HUES64 (cell line): ENCODE data around the gene PROCA1.
A peak's percentile ranks its signal among the peaks of the same experiment; 100 is the strongest.
"Not testable (repeated sequence)": the region's sequence is repeated elsewhere in the genome, so short reads cannot be mapped to it uniquely, and the experiment has no call there.

ENCODE experiments used
- H3K27ac ChIP-seq: 2 replicates; pipeline ENCODE4 v1.7.0; 2013; ENCODE audit warnings: low read depth, low read length, inconsistent platforms
- H3K27me3 ChIP-seq: 2 replicates; pipeline ENCODE4 v1.6.1; 2013; ENCODE audit warnings: mild to moderate bottlenecking, low read length; ENCODE audit not compliant: insufficient read depth
- H3K36me3 ChIP-seq: 2 replicates; pipeline ENCODE4 v1.6.1; 2013; ENCODE audit warnings: mild to moderate bottlenecking, low read length; ENCODE audit not compliant: insufficient read depth
- H3K4me1 ChIP-seq: 2 replicates; pipeline ENCODE4 v1.6.1; 2013; ENCODE audit warnings: mild to moderate bottlenecking, low read length, moderate library complexity; ENCODE audit not compliant: insufficient read depth
- H3K4me3 ChIP-seq: 2 replicates; pipeline ENCODE4 v1.5.1; 2013; ENCODE audit warnings: mild to moderate bottlenecking, low read length, moderate library complexity
- H3K9ac ChIP-seq: 2 replicates; pipeline ENCODE4 v1.6.1; 2013; ENCODE audit warnings: mild to moderate bottlenecking, low read depth, low read length
- H3K9me3 ChIP-seq: 2 replicates; pipeline ENCODE4 v1.6.1; 2013; ENCODE audit warnings: low read depth, low read length; ENCODE audit not compliant: insufficient read depth
- WGBS: fragments of 150-250, 120-280 bp; methylation state at CpG from one replicate; pipeline ENCODE4 v1.1.7; 2013; ENCODE audit warnings: missing lambda C conversion rate; 5-methylcytosine and 5-hydroxymethylcytosine counted together

Gene PROCA1

DNA sequence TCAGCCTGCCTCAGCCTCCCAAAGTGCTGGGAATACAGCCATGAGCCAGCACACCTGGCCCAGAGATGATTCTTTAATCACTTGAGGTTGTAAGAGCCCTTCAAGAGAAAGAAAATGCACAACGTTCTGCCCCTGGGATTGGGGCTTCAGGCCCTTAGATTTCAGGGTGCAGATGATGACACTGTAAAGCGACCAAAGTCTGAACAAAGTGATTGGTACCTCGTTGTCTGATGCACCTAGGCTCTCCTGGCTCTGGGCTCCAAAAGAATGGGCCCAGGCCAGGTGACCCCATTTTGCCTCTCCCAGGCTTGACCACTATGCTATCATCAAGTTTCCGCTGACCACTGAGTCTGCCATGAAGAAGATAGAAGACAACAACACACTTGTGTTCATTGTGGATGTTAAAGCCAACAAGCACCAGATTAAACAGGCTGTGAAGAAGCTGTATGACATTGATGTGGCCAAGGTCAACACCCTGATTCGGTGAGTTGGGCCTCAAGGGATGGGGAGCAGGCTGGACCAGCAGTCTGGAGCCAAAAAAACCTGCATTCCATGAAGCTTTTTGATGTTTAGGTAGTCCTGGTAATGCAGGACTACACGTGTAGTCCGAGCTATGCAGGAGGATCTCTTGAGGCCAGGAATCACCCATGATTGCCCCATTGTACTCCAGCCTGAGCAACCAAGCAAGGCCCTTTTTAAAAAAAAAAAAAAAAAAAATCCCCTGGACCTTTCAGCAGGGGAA lies 10.9 kb upstream of the PROCA1 start:
- Histone ChIP-seq H3K9me3 (no peaks in the 10 kb centered on the region), H3K27me3 (no peaks in the 10 kb centered on the region), H3K36me3 (peaks cover 49% of the 10 kb centered on the region), H3K27ac (peak overlapping the region; percentile 29; the same call in 1 of the 2 replicates), H3K4me3 (peak overlapping the region; percentile 94; the same call in 1 of the 2 replicates), H3K9ac (no peak overlapping the region; the same call in 1 of the 2 replicates), H3K4me1 (peaks cover 23% of the 10 kb centered on the region; the same call in 1 of the 2 replicates)
- 92% methylated on average over 7 of the region's 7 CpGs for WGBS

DNA sequence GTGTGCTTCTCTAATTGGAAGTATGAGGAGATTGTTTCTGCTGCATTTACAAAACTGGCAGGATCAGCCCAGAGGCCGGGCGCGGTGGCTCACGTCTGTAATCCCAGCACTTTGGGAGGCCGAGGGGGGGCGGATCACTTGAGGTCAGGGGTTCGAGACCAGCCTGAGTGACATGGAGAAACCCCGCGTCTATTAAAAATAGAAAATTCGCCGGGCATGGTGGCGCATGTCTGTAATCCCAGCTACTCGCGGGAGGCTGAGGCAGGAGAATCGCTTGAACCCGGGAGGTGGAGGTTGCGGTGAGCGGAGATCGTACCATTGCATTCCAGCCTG lies 9.3 kb upstream of the PROCA1 start:
- Histone ChIP-seq H3K4me3 (peak overlapping the region; percentile 94), H3K4me1 (peaks cover 30% of the 10 kb centered on the region), H3K36me3 (peaks cover 51% of the 10 kb centered on the region), H3K27ac (peak overlapping the region; percentile 95; the same call in 1 of the 2 replicates), H3K9ac (peak overlapping the region; percentile 97)
- 19% methylated on average over 19 of the region's 19 CpGs for WGBS
- not testable (repeated sequence) for H3K27me3 ChIP-seq, H3K9me3 ChIP-seq

DNA sequence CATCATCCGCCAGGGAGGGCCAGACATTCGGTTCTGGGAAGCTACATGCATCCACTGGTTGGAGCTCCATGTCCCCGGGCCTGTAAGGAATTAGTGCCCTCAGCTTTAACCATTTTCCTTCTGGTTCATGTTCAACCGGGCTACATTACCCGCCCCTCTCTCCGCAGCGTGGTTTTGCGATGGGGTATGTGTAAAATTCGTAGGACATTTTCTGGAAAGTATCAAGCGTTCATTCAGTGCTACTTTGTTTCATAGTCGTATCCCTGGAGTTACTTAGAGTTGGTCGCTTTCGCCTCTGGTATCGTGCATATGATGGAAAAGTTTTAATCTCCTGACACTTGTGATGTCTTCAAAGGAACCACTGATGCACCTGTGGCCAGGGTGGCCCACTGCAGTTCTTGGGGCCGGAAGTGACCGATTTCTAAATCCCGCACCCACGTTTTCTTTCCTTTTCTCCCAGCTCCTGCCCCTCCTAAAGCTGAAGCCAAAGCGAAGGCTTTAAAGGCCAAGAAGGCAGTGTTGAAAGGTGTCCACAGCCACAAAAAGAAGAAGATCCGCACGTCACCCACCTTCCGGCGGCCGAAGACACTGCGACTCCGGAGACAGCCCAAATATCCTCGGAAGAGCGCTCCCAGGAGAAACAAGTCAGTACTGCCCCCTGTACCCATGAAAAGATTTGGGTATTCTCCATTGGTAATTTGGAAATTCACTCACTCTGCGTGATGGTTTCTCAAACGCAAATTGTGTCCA lies 8.7 kb upstream of the PROCA1 start:
- H3K27me3 ChIP-seq: no peaks in the 10 kb centered on the region
- H3K4me3 ChIP-seq: peak overlapping the region; percentile 94
- no peaks in the 10 kb centered on the region for H3K9me3 ChIP-seq
- peaks cover 56% of the 10 kb centered on the region for H3K36me3 ChIP-seq
- peaks cover 30% of the 10 kb centered on the region for H3K4me1 ChIP-seq
- peak overlapping the region; percentile 95 for H3K27ac ChIP-seq
- peak overlapping the region; percentile 97 for H3K9ac ChIP-seq
- WGBS: under 1% methylated on average over 28 of the region's 30 CpGs

DNA sequence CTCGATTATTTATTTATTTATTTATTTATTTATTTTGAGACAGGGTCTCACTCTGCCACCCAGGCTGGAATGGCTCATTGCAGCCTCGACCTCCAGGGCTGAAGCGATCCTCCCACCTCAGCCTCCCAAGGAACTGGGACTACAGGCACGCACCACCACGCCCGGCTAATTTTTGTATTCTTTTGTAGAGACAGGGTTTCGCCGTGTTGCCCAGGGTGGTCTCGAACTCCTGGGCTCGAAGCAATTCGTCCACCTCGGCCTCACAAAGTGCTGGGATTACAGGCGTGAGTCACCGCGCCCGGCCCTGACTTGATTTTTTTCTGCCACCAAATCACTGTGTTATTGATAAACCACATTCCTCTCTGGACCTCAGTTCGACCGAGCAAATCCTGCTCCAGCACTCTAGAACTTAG lies 7.3 kb upstream of the PROCA1 start:
- 19% methylated on average over 17 of the region's 18 CpGs for WGBS
- no peaks in the 10 kb centered on the region for H3K9me3 ChIP-seq
- H3K27me3 ChIP-seq: no peaks in the 10 kb centered on the region
- H3K9ac ChIP-seq: peak overlapping the region; percentile 97
- H3K4me1 ChIP-seq: peaks cover 30% of the 10 kb centered on the region
- peaks cover 59% of the 10 kb centered on the region for H3K36me3 ChIP-seq
- peak overlapping the region; percentile 94 for H3K4me3 ChIP-seq
- peak overlapping the region; percentile 95 for H3K27ac ChIP-seq

DNA sequence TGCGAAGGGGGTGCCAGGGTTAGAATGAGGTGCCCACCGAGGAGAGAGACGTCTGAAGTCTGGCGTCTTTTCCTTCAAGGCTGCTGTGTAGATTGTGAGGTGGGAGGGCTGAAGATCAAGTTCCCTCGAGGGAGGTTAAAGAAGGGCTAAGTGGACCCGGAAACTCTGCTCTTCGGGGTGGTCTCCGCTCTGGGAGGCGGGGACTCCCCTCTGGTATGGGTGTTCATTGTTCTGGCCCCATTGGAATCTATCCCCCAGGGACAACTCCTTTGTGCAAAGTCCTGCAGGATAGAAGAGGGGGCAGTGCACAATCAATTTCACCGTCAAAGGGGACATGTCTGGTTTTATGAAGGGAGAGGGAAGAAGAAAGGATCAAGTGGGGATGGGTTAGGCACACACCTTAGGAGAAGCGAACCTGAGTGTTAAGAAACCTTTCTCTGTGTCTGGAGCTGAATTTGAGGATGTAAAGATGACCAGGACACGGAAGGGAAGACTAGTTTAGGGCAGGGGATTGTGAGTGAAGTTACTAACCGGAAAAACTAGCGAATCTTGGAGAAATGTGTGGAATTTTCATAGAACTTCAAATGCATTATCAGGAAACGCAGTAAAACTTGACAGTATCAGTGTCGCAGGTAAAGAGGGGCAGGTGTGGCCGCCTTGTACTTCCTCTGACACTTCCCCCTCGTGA lies 6.8 kb upstream of the PROCA1 start:
- Histone ChIP-seq H3K4me3 (peak overlapping the region; percentile 94), H3K36me3 (peaks cover 58% of the 10 kb centered on the region)

DNA sequence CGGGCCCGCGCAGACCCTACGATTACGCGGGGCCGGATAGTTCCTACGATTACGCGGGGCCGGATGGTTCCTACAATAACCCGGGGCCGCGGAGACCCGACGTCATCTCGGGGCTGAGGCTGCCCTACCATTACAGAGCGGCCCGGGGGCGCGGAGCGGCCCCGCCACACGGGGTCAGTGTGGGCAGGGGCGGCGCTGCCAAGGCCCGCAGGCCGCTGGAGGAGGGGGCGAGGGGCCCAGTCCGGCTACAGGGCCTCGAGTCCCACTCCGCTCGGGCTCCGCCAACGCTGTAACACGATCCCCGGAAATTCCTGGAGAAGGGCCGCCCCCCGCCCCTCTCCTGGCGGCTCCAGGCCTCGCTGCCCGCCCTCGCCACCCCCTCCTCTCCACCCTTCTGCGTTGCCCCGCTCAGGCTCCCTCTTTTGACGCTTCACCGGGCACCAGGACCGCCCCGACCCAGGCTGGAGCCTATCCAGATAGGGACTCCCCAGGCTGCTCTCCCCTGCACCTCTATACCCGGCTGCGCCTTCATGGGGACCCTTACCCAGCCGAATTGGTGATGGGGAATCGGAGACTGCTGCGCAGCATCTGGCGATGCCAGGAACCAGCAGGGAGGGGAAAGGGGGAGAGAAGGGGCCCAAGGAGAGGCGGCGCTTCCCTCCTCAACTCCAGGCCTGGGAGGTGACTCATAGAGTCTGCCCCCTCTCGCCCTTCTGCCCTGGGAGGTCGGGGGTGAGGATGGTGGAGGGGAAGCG lies 6.1 kb upstream of the PROCA1 start, which contains the start of gene RAB34:
Gene RAB34, minus strand, starts transcription at position 291 of the 755 bp plus-strand sequence. CDS start 602 bp downstream, outside the sequence.
- Histone ChIP-seq H3K27ac (peak within 1 kb of the TSS; percentile 95), H3K9ac (peak within 1 kb of the TSS; percentile 97)

More for the DNA sequence above, 6.8 kb upstream of the PROCA1 start:
- Histone ChIP-seq H3K4me1 (peaks cover 30% of the 10 kb centered on the region), H3K9ac (peak overlapping the region; percentile 97), H3K9me3 (no peaks in the 10 kb centered on the region), H3K27me3 (no peaks in the 10 kb centered on the region), H3K27ac (peak overlapping the region; percentile 95)
- WGBS: 12% methylated on average over 17 of the region's 18 CpGs

DNA sequence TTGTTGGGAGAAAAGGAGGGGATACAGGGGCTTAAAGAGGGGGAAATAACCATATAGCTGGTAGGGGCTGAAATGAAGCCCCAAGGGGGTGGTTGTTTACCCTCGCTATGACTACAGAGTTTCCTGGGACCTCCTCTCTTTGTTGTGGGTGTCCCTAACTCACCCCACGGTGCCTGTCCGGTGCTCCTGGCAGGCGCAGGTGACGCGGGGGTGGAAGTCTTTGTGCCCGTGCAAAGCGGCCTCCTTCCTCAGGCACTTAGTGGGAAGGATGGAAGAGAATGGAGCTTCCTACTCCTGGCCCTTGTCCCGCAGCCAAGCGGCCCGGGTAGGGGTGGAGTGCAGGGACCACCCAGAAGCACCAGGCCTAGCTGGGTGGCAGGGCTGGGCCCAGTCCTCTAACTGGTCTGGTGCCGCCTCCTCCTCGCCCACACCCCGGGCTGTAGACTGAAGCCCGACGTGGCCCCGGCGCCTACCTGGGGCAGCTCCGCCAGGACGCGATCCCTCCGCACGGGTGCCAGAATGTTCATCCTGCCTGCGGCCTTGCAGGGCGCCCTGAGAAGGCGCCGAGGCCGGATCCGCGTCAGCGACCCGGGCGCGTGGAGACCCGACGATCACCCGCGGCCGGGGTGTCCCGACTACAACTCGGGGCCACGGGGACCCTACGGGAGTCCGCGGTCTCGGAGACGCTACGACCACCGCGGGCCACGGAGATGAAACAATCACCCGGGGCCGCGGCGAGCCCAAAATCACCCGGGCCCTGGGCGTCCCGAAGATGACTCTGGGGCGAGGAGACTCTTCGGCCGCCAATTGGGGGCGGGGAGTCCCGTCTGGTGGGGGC lies 5.3 kb upstream of the PROCA1 start:
- Histone ChIP-seq H3K4me3 (peak overlapping the region; percentile 94), H3K4me1 (peaks cover 27% of the 10 kb centered on the region), H3K27me3 (no peaks in the 10 kb centered on the region), H3K36me3 (peaks cover 47% of the 10 kb centered on the region), H3K9ac (peak overlapping the region; percentile 95), H3K9me3 (no peaks in the 10 kb centered on the region), H3K27ac (peak overlapping the region; percentile 95)
- WGBS: 1% methylated on average over 63 of the region's 63 CpGs

More for the DNA sequence above, 6.1 kb upstream of the PROCA1 start, which contains the start of gene RAB34:
- H3K36me3 ChIP-seq: peaks cover 55% of the 10 kb centered on the region
- WGBS: under 1% methylated on average over 58 of the region's 60 CpGs
- peak within 1 kb of the TSS; percentile 94 for H3K4me3 ChIP-seq
- peaks cover 29% of the 10 kb centered on the region for H3K4me1 ChIP-seq
- no peaks in the 10 kb centered on the region for H3K9me3 ChIP-seq
- no peaks in the 10 kb centered on the region for H3K27me3 ChIP-seq

DNA sequence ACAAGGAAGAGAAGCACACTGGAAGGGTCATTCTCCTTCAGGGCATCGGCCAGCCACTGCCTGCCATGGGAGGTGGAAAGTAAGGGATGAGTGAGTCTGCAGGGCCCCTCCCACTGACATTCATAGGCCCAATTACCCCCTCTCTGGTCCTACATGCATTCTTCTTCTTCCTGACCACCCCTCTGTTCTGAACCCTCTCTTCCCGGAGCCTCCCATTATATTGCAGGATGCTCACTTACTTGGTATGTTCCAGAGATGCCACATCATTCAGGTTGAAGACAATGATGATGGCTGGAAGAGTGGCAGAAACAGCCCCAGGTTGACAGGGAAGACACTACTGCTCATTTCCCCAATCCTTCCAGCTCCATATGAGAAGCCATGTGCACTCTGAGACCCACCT lies 3.5 kb upstream of the PROCA1 start:
- H3K27me3 ChIP-seq: no peaks in the 10 kb centered on the region
- WGBS: 100% methylated on average over 2 of the region's 2 CpGs
- H3K4me1 ChIP-seq: peaks cover 20% of the 10 kb centered on the region
- H3K9ac ChIP-seq: no peak overlapping the region
- no peak overlapping the region for H3K27ac ChIP-seq
- H3K9me3 ChIP-seq: no peaks in the 10 kb centered on the region
- no peak overlapping the region for H3K4me3 ChIP-seq
- H3K36me3 ChIP-seq: peaks cover 30% of the 10 kb centered on the region

DNA sequence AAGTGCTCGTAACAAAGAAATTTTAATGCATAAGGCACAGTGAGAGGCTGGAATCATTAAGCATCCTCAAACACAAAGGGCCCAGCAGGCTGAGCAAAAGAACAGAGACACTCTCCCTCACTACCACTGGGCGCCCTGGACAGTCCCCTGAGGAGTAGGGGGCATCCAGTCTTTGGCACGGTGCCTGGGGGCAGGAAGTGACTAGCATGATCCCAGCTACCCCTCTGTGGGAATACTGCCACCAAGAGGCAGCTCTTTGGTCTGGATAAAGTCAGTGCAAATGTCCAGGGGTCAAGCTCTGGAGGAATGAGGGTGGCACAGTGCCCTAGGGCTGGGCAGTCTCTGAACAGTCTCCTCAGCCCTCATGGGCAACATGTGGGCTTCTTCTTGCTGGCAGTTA lies 2.6 kb upstream of the PROCA1 start:
- 88% methylated on average over 3 of the region's 3 CpGs for WGBS
- H3K4me1 ChIP-seq: peaks cover 20% of the 10 kb centered on the region
- H3K27ac ChIP-seq: no peak overlapping the region
- H3K9me3 ChIP-seq: no peaks in the 10 kb centered on the region
- no peaks in the 10 kb centered on the region for H3K27me3 ChIP-seq
- peaks cover 29% of the 10 kb centered on the region for H3K36me3 ChIP-seq
- H3K4me3 ChIP-seq: no peak overlapping the region
- no peak overlapping the region for H3K9ac ChIP-seq
